SU-DHL-6 (cell line): ENCODE results near the gene FNBP1L.
"Not testable (repeated sequence)": the region's sequence is repeated elsewhere in the genome, so short reads cannot be mapped to it uniquely, and the experiment has no call there.

Experiments
- H2AFZ ChIP-seq: fragments of 200-600 bp; sonication (generic); 2 replicates; pipeline ENCODE4 v1.6.1; 2014; ENCODE audit warnings: low read depth, mild to moderate bottlenecking, moderate library complexity, mixed read lengths, antibody characterized with exemption, low read length; ENCODE audit not compliant: severe bottlenecking
- H3F3A ChIP-seq: fragments of 200-600 bp; shearing (Covaris generic); 2 replicates; pipeline ENCODE4 v1.6.0; 2016; ENCODE audit warnings: antibody characterized with exemption, mild to moderate bottlenecking; ENCODE audit not compliant: insufficient read depth
- H3K27ac ChIP-seq: fragments of 200-600 bp; sonication (generic); 2 replicates; pipeline ENCODE4 v1.5.1; 2016; ENCODE audit warnings: low read depth, mild to moderate bottlenecking, low read length, moderate library complexity, mixed read lengths
- H3K27me3 ChIP-seq: fragments of 200-600 bp; sonication (generic), shearing (Covaris generic); 2 replicates; pipeline ENCODE4 v1.6.0; 2014; ENCODE audit warnings: mild to moderate bottlenecking, low read length
- H3K36me3 ChIP-seq: fragments of 200-600 bp; sonication (generic); 2 replicates; pipeline ENCODE4 v1.6.1; 2014; ENCODE audit warnings: mild to moderate bottlenecking, low read length, mixed read lengths
- H3K4me2 ChIP-seq: fragments of 300-600, 200-600 bp; shearing (Covaris generic), sonication (generic); 2 replicates; pipeline ENCODE4 v1.6.0; 2014; ENCODE audit warnings: low read length, low read depth, mild to moderate bottlenecking; ENCODE audit not compliant: poor library complexity, severe bottlenecking
- H3K4me3 ChIP-seq: fragments of 200-600 bp; sonication (generic); 2 replicates; pipeline ENCODE4 v1.5.1; 2014; ENCODE audit warnings: antibody characterized with exemption, low read length, mild to moderate bottlenecking, mixed read lengths; ENCODE audit not compliant: insufficient read depth, poor library complexity, severe bottlenecking
- H3K79me2 ChIP-seq: fragments of 200-600 bp; sonication (generic); 2 replicates; pipeline ENCODE4 v1.6.1; 2014; ENCODE audit warnings: mild to moderate bottlenecking, low read length, moderate library complexity; ENCODE audit not compliant: insufficient read depth
- H3K9ac ChIP-seq: fragments of 200-600 bp; sonication (generic); 2 replicates; pipeline ENCODE4 v1.7.0; 2014; ENCODE audit warnings: mild to moderate bottlenecking, low read length
- H3K9me2 ChIP-seq: fragments of 200-600 bp; sonication (generic); replicated peaks from 2 replicates; pipeline ENCODE4 v1.6.1; 2014; ENCODE audit warnings: low read length; ENCODE audit not compliant: insufficient read depth
- H3K9me3 ChIP-seq: fragments of 200-600 bp; sonication (generic); 2 replicates; pipeline ENCODE4 v1.6.1; 2014; ENCODE audit warnings: low read length, mixed read lengths; ENCODE audit not compliant: insufficient read depth
- H4K20me1 ChIP-seq: fragments of 200-600 bp; sonication (generic); 2 replicates; pipeline ENCODE4 v1.6.1; 2014; ENCODE audit warnings: low read depth, mild to moderate bottlenecking, antibody characterized with exemption, low read length, moderate library complexity, mixed read lengths
- CTCF ChIP-seq: fragments of 200-600 bp; sonication (generic); IDR thresholded peaks from one replicate; pipeline ENCODE4 v1.5.1; 2017; ENCODE audit warnings: antibody characterized with exemption, mild to moderate bottlenecking, low read length, moderate library complexity; ENCODE audit not compliant: insufficient read depth, poor library complexity, severe bottlenecking
- EZH2phosphoT487 ChIP-seq: fragments of 200-600 bp; sonication (generic), shearing (Covaris generic); conservative IDR thresholded peaks from 2 replicates; pipeline ENCODE4 v1.6.1; 2018; ENCODE audit warnings: mild to moderate bottlenecking, antibody characterized with exemption, low read length, moderate library complexity, mixed read lengths

FNBP1L gene

GRCh38 chr1:93552741-93553455 lies 105.0 kb downstream of the FNBP1L start:
- Histone ChIP-seq H3K9me3 (no peaks in the 10 kb centered on the region), H3K36me3 (no peaks in the 10 kb centered on the region), H4K20me1 (no peaks in the 10 kb centered on the region; the same call in 1 of the 2 replicates), H3K4me3 (no peak overlapping the region), H3K9me2 (no peaks in the 10 kb centered on the region), H3F3A (no peaks in the 10 kb centered on the region), H3K4me2 (no peak overlapping the region), H3K27ac (no peak overlapping the region), H2AFZ (no peak overlapping the region), H3K79me2 (no peaks in the 10 kb centered on the region), H3K9ac (no peak overlapping the region), H3K27me3 (no peaks in the 10 kb centered on the region)
- no peak for TF ChIP-seq EZH2phosphoT487
- no peak for TF ChIP-seq CTCF

GRCh38 chr1:93553886-93554490 lies 106.1 kb downstream of the FNBP1L start:
- H3F3A ChIP-seq, H3K27ac ChIP-seq, H3K4me2 ChIP-seq, H3K9me2 ChIP-seq, H3K9ac ChIP-seq, H3K79me2 ChIP-seq, H3K9me3 ChIP-seq, H3K36me3 ChIP-seq, H3K27me3 ChIP-seq, H3K4me3 ChIP-seq, H4K20me1 ChIP-seq, H2AFZ ChIP-seq: not testable (repeated sequence)

- no peaks in the 10 kb centered on the region for H3F3A ChIP-seq
- no peaks in the 10 kb centered on the region for H3K36me3 ChIP-seq
- H2AFZ ChIP-seq, result no peak overlapping the region
- no peaks in the 10 kb centered on the region for H3K9me3 ChIP-seq
- H3K27me3 ChIP-seq, result no peaks in the 10 kb centered on the region
- no peaks in the 10 kb centered on the region for H3K79me2 ChIP-seq
- H3K4me2 ChIP-seq, result no peak overlapping the region
- H3K27ac ChIP-seq, result no peak overlapping the region
- no peaks in the 10 kb centered on the region for H3K9me2 ChIP-seq
- no peak for TF ChIP-seq CTCF
- TF ChIP-seq EZH2phosphoT487, result no peak
- no peaks in the 10 kb centered on the region for H4K20me1 ChIP-seq
- no peak overlapping the region for H3K4me3 ChIP-seq
- no peak overlapping the region for H3K9ac ChIP-seq
Observed at GRCh38 chr1:93554883-93555872, 107.3 kb downstream of the FNBP1L start.
